Coronary artery (tissue), 2 donors: ENCODE measurements around the gene SMAGP.

Source experiments
- DNase-seq: peaks from one replicate; pipeline ENCODE4 v3.0.0-alpha.2; 2017; ENCODE audit warnings: low spot score
- H3K27ac ChIP-seq, 2 donors: fragments of 200-600 bp; sonication (generic); one replicate each; pipeline ENCODE4 v1.5.1; 2016 to 2019
- H3K4me3 ChIP-seq: fragments of 200-600 bp; sonication (generic); 2 replicates; pipeline ENCODE4 v1.5.1; 2016; ENCODE audit warnings: mild to moderate bottlenecking, moderate library complexity
- TF ChIP-seq, protein P1 (sequence below): fragments of 200-600 bp; sonication (generic); IDR thresholded peaks from one replicate; pipeline ENCODE4 v1.5.1; 2019; ENCODE audit warnings: antibody characterized with exemption

Gene SMAGP

GRCh38 chr12:51199366-51199945 lies 70.8 kb downstream of the SMAGP start:
- no peak for DNase-seq
- Histone ChIP-seq H3K27ac (no peak overlapping the region), H3K4me3 (no peak overlapping the region)
- TF ChIP-seq, protein P1, sequence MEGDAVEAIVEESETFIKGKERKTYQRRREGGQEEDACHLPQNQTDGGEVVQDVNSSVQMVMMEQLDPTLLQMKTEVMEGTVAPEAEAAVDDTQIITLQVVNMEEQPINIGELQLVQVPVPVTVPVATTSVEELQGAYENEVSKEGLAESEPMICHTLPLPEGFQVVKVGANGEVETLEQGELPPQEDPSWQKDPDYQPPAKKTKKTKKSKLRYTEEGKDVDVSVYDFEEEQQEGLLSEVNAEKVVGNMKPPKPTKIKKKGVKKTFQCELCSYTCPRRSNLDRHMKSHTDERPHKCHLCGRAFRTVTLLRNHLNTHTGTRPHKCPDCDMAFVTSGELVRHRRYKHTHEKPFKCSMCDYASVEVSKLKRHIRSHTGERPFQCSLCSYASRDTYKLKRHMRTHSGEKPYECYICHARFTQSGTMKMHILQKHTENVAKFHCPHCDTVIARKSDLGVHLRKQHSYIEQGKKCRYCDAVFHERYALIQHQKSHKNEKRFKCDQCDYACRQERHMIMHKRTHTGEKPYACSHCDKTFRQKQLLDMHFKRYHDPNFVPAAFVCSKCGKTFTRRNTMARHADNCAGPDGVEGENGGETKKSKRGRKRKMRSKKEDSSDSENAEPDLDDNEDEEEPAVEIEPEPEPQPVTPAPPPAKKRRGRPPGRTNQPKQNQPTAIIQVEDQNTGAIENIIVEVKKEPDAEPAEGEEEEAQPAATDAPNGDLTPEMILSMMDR, result no peak

DNA sequence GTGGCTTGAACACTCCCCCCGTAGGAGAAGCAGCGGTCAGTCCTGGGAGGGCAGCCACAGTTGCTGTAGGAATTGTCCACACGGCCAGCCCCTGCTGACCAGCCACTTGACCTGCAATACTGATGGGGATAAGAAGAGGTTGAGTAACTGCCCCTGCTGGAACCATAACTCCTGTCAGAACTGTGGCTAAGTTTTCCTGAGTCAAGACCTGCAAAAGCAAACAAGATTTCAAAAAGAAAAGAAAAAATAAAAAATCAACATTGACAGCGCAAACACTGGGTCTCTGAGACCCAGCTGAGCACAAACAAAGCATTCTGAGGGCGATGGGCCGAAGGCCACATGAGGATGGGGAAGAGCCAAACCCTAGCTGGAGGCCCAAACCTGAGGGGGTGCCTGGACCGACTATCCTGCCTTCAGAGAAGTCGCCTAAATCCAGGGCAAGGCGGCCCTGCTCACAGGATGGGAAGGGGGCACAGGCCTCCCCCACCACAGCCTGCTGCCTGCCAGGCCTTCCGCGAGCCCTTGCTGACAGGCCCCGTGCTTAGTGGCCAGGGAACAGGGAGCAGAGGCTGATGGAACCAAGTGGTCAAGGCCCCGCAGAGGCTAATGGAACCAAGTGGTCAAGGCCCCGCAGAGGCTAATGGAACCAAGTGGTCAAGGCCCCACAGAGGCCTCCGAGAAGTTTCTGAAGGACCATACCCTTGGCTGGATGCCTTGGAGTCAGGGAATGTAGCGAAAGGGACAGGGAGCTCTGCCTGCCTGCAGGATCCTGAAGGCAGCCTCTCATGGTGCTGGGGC lies 71.4 kb downstream of the SMAGP start:
- Histone ChIP-seq H3K4me3 (no peak overlapping the region), H3K27ac (no peak overlapping the region)
- no peak for DNase-seq
- TF ChIP-seq, protein P1, result no peak

- DNase-seq, result no peak
Measured at GRCh38 chr12:51197736-51198567, 72.3 kb downstream of the SMAGP start.

DNA sequence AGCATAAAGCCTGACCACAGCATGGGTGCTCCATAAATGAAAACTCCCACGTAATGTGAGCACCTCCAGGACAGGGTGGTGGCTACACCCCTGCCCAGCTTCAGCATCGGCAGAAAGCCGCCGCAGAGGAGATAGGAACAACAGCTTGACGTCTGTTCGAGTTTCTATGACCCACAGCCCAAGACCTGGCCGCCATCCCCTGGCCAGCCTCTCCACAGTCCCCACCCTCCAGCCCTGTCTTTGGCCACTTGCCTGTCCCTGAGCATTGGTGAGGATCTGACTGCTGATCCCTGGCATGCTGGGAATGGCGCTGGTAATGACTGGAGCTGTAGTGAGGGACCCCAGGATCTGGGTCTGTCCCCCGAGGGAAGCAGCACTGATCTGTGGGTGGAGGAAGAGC lies 73.7 kb downstream of the SMAGP start:
- no peak overlapping the region for H3K4me3 ChIP-seq
- TF ChIP-seq, protein P1, result no peak
- H3K27ac ChIP-seq, result no peak overlapping the region
- no peak for DNase-seq

More at GRCh38 chr12:51197736-51198567, 72.3 kb downstream of the SMAGP start:
- Histone ChIP-seq H3K27ac (no peak overlapping the region), H3K4me3 (no peak overlapping the region)
- TF ChIP-seq, protein P1, result no peak

- Histone ChIP-seq H3K27ac (no peak overlapping the region), H3K4me3 (no peak overlapping the region)
- TF ChIP-seq, protein P1, result no peak
- no peak for DNase-seq
Measured at GRCh38 chr12:51195841-51196240, 74.4 kb downstream of the SMAGP start.
